Left lung (tissue), 10 donors: ENCODE measurements around the gene COL19A1. TPM values are rescaled to one million over a fixed set of nuclear protein-coding genes. Genes with fewer than 3 reads are reported as not detected.

ENCODE experiments used
- ATAC-seq: fragments of 200-7000 bp; cut with Tn5 transposase; one replicate; pipeline ENCODE4 v1.9.1; 2020; ENCODE audit warnings: moderate library complexity
- DNase-seq, 4 donors: peaks; one replicate each; pipeline ENCODE4 v3.0.0-alpha.2; 2013 to 2020
- H3K27ac ChIP-seq, 2 donors: fragments of 200-600 bp; sonication (generic) in 1 of 2; one replicate each; pipeline versions ENCODE4 v1.5.0 to v1.8.0; 2020 to 2021
- H3K27me3 ChIP-seq, 2 donors: fragments of 200-600 bp; sonication (generic) in 1 of 2; one replicate each; pipeline versions ENCODE4 v1.5.0 to v1.8.0; 2020 to 2021
- H3K36me3 ChIP-seq, 2 donors: fragments of 200-600 bp; sonication (generic) in 1 of 2; one replicate each; pipeline versions ENCODE4 v1.5.0 to v1.8.0; 2020 to 2021
- H3K4me1 ChIP-seq, 2 donors: fragments of 200-600 bp; one replicate each; pipeline ENCODE4 v1.8.0; 2021
- H3K4me3 ChIP-seq, 2 donors: fragments of 200-600 bp; sonication (generic) in 1 of 2; one replicate each; pipeline versions ENCODE4 v1.5.0 to v1.8.0; 2020 to 2021; ENCODE audit warnings: mild to moderate bottlenecking in 1 of 2
- H3K9me3 ChIP-seq, 2 donors: fragments of 200-600 bp; sonication (generic) in 1 of 2; one replicate each; pipeline versions ENCODE4 v1.5.0 to v1.8.0; 2020 to 2021
- CTCF ChIP-seq, 2 donors: fragments of 200-600 bp; sonication (generic) in 1 of 2; IDR thresholded peaks; one replicate each; pipeline versions ENCODE4 v1.5.0 to v1.8.0; 2021; ENCODE audit warnings: antibody characterized with exemption in 2 of 2
- intact Hi-C, 2 donors: fragments of 100-400 bp; cut with DNase I; formaldehyde crosslinking; loops; one replicate each; pipeline versions ENCODE4 v1.11.2 to v1.14.2; 2022
- polyA plus RNA-seq, 6 donors: library from polyadenylated mRNA; unstranded; fragments of 120-200 nt; gene quantifications; one replicate each; pipeline ENCODE4 v1.2.1, GENCODE V29; 2013; ENCODE audit not compliant: insufficient read length in 6 of 6
- total RNA-seq, 2 donors: library from RNA; stranded (reverse); fragmentation: NEBNext Ultra II Directional; extraction: Animal tissue kit (Norgen Biotek cat#: 25700); gene quantifications; one replicate each; pipeline ENCODE4 v1.2.1, GENCODE V29; 2021
- donor health status: DM: no; HTN: yes; CAD: no.
- donor health status: DM: no; HTN: no; CAD: no.

The COL19A1 gene
- total and polyA plus RNA-seq, 8 donors, result 0.10 to 0.77 (median 0.70) TPM

- Histone ChIP-seq H3K4me1 (no peaks in the 10 kb centered on the region), H3K27ac (no peak overlapping the region), H3K9me3 (no peaks in the 10 kb centered on the region), H3K4me3 (no peak overlapping the region), H3K27me3 (no peaks in the 10 kb centered on the region), H3K36me3 (no peaks in the 10 kb centered on the region)
- TF ChIP-seq CTCF (IDR thresholded peaks at IDR 0.05), result no peak
- no peak for DNase-seq
- intact Hi-C loops, result no loop called here
- ATAC-seq, result no peak
Measured at GRCh38 chr6:70129341-70129740, 263.0 kb downstream of the COL19A1 start.

DNA sequence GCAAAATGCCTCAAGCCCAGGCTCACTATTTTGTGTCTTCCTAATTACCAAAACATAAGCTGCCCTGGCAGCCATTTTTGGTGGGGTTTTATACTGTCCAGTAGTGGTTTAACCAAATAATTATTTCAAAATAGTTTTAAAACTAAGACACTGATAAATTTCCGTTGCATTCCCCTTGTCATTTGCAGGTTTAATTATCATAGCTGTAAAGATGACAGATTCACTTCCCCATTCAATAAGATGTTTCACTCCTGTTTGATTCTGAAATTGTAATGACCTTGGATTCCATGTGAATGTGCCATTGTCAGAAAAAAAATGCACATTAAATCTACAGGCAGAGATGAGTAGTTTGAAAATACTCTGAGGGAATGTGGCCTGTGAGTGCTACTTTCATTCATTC is 264.5 kb downstream of the COL19A1 start:
- no peak for TF ChIP-seq CTCF (IDR thresholded peaks at IDR 0.05)
- H3K9me3 ChIP-seq, result no peaks in the 10 kb centered on the region
- DNase-seq (no peak), ATAC-seq (no peak)
- H3K27me3 ChIP-seq, result no peaks in the 10 kb centered on the region
- H3K4me1 ChIP-seq, result no peaks in the 10 kb centered on the region
- H3K27ac ChIP-seq, result no peak overlapping the region
- intact Hi-C loops, result no loop called here
- no peaks in the 10 kb centered on the region for H3K36me3 ChIP-seq
- no peak overlapping the region for H3K4me3 ChIP-seq

- Histone ChIP-seq H3K4me3 (no peak overlapping the region), H3K9me3 (no peaks in the 10 kb centered on the region), H3K27me3 (no peaks in the 10 kb centered on the region), H3K4me1 (no peaks in the 10 kb centered on the region), H3K27ac (no peak overlapping the region), H3K36me3 (no peaks in the 10 kb centered on the region)
- intact Hi-C loops, result no loop called here
- TF ChIP-seq CTCF (IDR thresholded peaks at IDR 0.05), result no peak
- DNase-seq (no peak), ATAC-seq (no peak)
Measured at GRCh38 chr6:70131528-70131927, 265.2 kb downstream of the COL19A1 start.

GRCh38 chr6:70133246-70133645 is 266.9 kb downstream of the COL19A1 start:
- H3K27ac ChIP-seq, result no peak overlapping the region
- no peaks in the 10 kb centered on the region for H3K27me3 ChIP-seq
- no peak overlapping the region for H3K4me3 ChIP-seq
- TF ChIP-seq CTCF (IDR thresholded peaks at IDR 0.05), result no peak
- no peaks in the 10 kb centered on the region for H3K4me1 ChIP-seq
- ATAC-seq, result no peak
- no peak for DNase-seq
- H3K36me3 ChIP-seq, result no peaks in the 10 kb centered on the region
- intact Hi-C loops, result no loop called here
- H3K9me3 ChIP-seq, result no peaks in the 10 kb centered on the region

DNA sequence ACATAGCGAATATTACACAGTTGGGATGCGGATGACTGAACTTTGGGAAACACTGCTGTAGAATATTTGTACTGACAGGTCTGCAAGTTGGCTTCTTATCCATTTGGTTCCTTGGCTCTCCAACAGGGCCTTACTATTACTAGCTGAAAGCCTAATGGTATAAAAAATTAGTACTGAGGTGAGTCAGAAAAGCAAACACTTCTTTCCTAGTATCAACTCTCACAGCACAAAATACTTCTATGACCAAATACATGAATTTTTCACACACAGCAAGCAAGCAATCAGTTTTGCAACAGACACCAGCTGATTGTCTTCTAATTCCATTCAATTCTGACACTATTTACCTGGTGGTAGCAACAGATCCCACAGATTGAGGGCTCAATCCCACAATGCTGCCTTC is 268.2 kb downstream of the COL19A1 start:
- DNase-seq (no peak), ATAC-seq (no peak)
- H3K36me3 ChIP-seq, result no peaks in the 10 kb centered on the region
- no peak overlapping the region for H3K27ac ChIP-seq
- H3K9me3 ChIP-seq, result no peaks in the 10 kb centered on the region
- intact Hi-C loops, result no loop called here
- H3K27me3 ChIP-seq, result no peaks in the 10 kb centered on the region
- no peak overlapping the region for H3K4me3 ChIP-seq
- TF ChIP-seq CTCF (IDR thresholded peaks at IDR 0.05), result no peak
- H3K4me1 ChIP-seq, result no peaks in the 10 kb centered on the region
